SKM-1 treated with dmso at 0.1 percent for 144 hours (cell line): Measurements from ENCODE around the gene ELAC2.

Experiments
- DNase-seq: peaks from one replicate; lab custom pipeline; 2025; ENCODE audit not compliant: unreplicated experiment; lab: John Stamatoyannopoulos, UW

Gene ELAC2

GRCh38 chr17:13024526-13025257 lies 6.9 kb upstream of the ELAC2 start:
- no peak for DNase-seq

- no peak for DNase-seq
These were observed 6.2 kb upstream of the ELAC2 start for GRCh38 chr17:13024016-13024415.

GRCh38 chr17:13016881-13017654 lies 759 bp downstream of the ELAC2 start:
- no peak for DNase-seq

- DNase-seq: no peak
These were observed 3.0 kb downstream of the ELAC2 start for GRCh38 chr17:13014801-13015200.

- DNase-seq: no peak
These were observed 6.9 kb downstream of the ELAC2 start for GRCh38 chr17:13010959-13011358.

GRCh38 chr17:13008461-13008860 lies 9.4 kb downstream of the ELAC2 start:
- DNase-seq: no peak

GRCh38 chr17:13005530-13005929 lies 12.3 kb downstream of the ELAC2 start:
- DNase-seq: no peak

- DNase-seq: no peak
These were observed 13.5 kb downstream of the ELAC2 start for GRCh38 chr17:13004336-13004735.

GRCh38 chr17:13003927-13004326 lies 13.9 kb downstream of the ELAC2 start:
- no peak for DNase-seq

GRCh38 chr17:13003454-13003851 lies 14.4 kb downstream of the ELAC2 start:
- no peak for DNase-seq

GRCh38 chr17:13002761-13003453 lies 14.9 kb downstream of the ELAC2 start:
- DNase-seq: no peak

GRCh38 chr17:13001991-13002615 lies 15.7 kb downstream of the ELAC2 start:
- DNase-seq: no peak

GRCh38 chr17:13000561-13000960 lies 17.3 kb downstream of the ELAC2 start:
- no peak for DNase-seq

- DNase-seq: no peak
These were observed 19.0 kb downstream of the ELAC2 start for GRCh38 chr17:12998874-12999273.

- no peak for DNase-seq
These were observed 19.4 kb downstream of the ELAC2 start for GRCh38 chr17:12998461-12998860.

- DNase-seq: no peak
These were observed 20.9 kb downstream of the ELAC2 start for GRCh38 chr17:12996941-12997340.

- no peak for DNase-seq
These were observed 21.5 kb downstream of the ELAC2 start for GRCh38 chr17:12996357-12996756.

GRCh38 chr17:12995896-12996295 lies 21.9 kb downstream of the ELAC2 start:
- no peak for DNase-seq

- no peak for DNase-seq
These were observed 22.5 kb downstream of the ELAC2 start for GRCh38 chr17:12995106-12995895.

- DNase-seq: no peak
These were observed 23.3 kb downstream of the ELAC2 start for GRCh38 chr17:12994341-12995074.
